Measurements from ENCODE around the gene TEX51. TPM values are rescaled to one million over a fixed set of nuclear protein-coding genes. Genes with fewer than 3 reads are reported as not detected.

Gene TEX51
- total and polyA plus RNA-seq, 4 donors: not detected

GRCh38 chr2:126916744-126917143 is 18.1 kb downstream of the TEX51 start:
- no peaks in the 10 kb centered on the region for H3K4me1 ChIP-seq (ENCODE audit: control insufficient read depth, insufficient read depth, low read length)
- 96% methylated on average over 3 of the region's 4 CpGs for WGBS (ENCODE audit: insufficient coverage)

GRCh38 chr2:126921066-126921465 is 22.4 kb downstream of the TEX51 start:
- Histone ChIP-seq H3K9me3 (ENCODE audit: control insufficient read depth, insufficient read depth, low read length) (no peaks in the 10 kb centered on the region), H3K27me3 (ENCODE audit: control insufficient read depth, insufficient read depth, low read length) (no peaks in the 10 kb centered on the region), H3K4me1 (ENCODE audit: control insufficient read depth, insufficient read depth, low read length) (no peaks in the 10 kb centered on the region), H3K4me3 (ENCODE audit: low read depth, low read length) (no peak overlapping the region), H3K27ac (ENCODE audit: low read depth, low read length) (no peak overlapping the region), H3K36me3 (ENCODE audit: control insufficient read depth, insufficient read depth, low read length) (no peaks in the 10 kb centered on the region)
- DNase-seq (ENCODE audit: low read depth in 4 of 6, low spot score in 6 of 6): no peak
- 57% methylated on average over 1 of the region's 1 CpG for WGBS (ENCODE audit: insufficient coverage)

More at GRCh38 chr2:126916744-126917143, 18.1 kb downstream of the TEX51 start:
- Histone ChIP-seq H3K27ac (ENCODE audit: low read depth, low read length) (no peak overlapping the region), H3K9me3 (ENCODE audit: control insufficient read depth, insufficient read depth, low read length) (no peaks in the 10 kb centered on the region), H3K36me3 (ENCODE audit: control insufficient read depth, insufficient read depth, low read length) (no peaks in the 10 kb centered on the region), H3K27me3 (ENCODE audit: control insufficient read depth, insufficient read depth, low read length) (no peaks in the 10 kb centered on the region), H3K4me3 (ENCODE audit: low read depth, low read length) (no peak overlapping the region)
- no peak for DNase-seq (ENCODE audit: low read depth in 4 of 6, low spot score in 6 of 6)

GRCh38 chr2:126930970-126931590 is 32.4 kb downstream of the TEX51 start:
- H3K9me3 ChIP-seq (ENCODE audit: control insufficient read depth, insufficient read depth, low read length): peaks cover 2% of the 10 kb centered on the region

GRCh38 chr2:126932529-126932928 is 33.8 kb downstream of the TEX51 start:
- H3K27ac ChIP-seq (ENCODE audit: low read depth, low read length): no peak overlapping the region
- H3K36me3 ChIP-seq (ENCODE audit: control insufficient read depth, insufficient read depth, low read length): no peaks in the 10 kb centered on the region
- no CpG with 5 or more reads among the region's 4 CpGs for WGBS (ENCODE audit: insufficient coverage)
- H3K4me3 ChIP-seq (ENCODE audit: low read depth, low read length): no peak overlapping the region
- no peaks in the 10 kb centered on the region for H3K27me3 ChIP-seq (ENCODE audit: control insufficient read depth, insufficient read depth, low read length)
- DNase-seq (ENCODE audit: low read depth in 4 of 6, low spot score in 6 of 6): no peak
- peaks cover 2% of the 10 kb centered on the region for H3K9me3 ChIP-seq (ENCODE audit: control insufficient read depth, insufficient read depth, low read length)
- peaks cover 9% of the 10 kb centered on the region for H3K4me1 ChIP-seq (ENCODE audit: control insufficient read depth, insufficient read depth, low read length)

More at GRCh38 chr2:126930970-126931590, 32.4 kb downstream of the TEX51 start:
- H3K27me3 ChIP-seq (ENCODE audit: control insufficient read depth, insufficient read depth, low read length): no peaks in the 10 kb centered on the region
- H3K36me3 ChIP-seq (ENCODE audit: control insufficient read depth, insufficient read depth, low read length): no peaks in the 10 kb centered on the region
- DNase-seq (ENCODE audit: low read depth in 4 of 6, low spot score in 6 of 6): no peak
- no peak overlapping the region for H3K27ac ChIP-seq (ENCODE audit: low read depth, low read length)
- 93% methylated on average over 4 of the region's 5 CpGs for WGBS (ENCODE audit: insufficient coverage)
- no peak overlapping the region for H3K4me3 ChIP-seq (ENCODE audit: low read depth, low read length)
- peaks cover 9% of the 10 kb centered on the region for H3K4me1 ChIP-seq (ENCODE audit: control insufficient read depth, insufficient read depth, low read length)

- Histone ChIP-seq H3K9me3 (ENCODE audit: control insufficient read depth, insufficient read depth, low read length) (peaks cover 2% of the 10 kb centered on the region), H3K27me3 (ENCODE audit: control insufficient read depth, insufficient read depth, low read length) (no peaks in the 10 kb centered on the region), H3K36me3 (ENCODE audit: control insufficient read depth, insufficient read depth, low read length) (no peaks in the 10 kb centered on the region), H3K4me3 (ENCODE audit: low read depth, low read length) (no peak overlapping the region), H3K27ac (ENCODE audit: low read depth, low read length) (no peak overlapping the region), H3K4me1 (ENCODE audit: control insufficient read depth, insufficient read depth, low read length) (peaks cover 9% of the 10 kb centered on the region)
- WGBS (ENCODE audit: insufficient coverage): 50% methylated on average over 4 of the region's 14 CpGs
- no peak for DNase-seq (ENCODE audit: low read depth in 4 of 6, low spot score in 6 of 6)
These were observed 34.4 kb downstream of the TEX51 start for GRCh38 chr2:126932966-126933710.

GRCh38 chr2:126933711-126934091 is 35.0 kb downstream of the TEX51 start:
- Histone ChIP-seq H3K4me1 (ENCODE audit: control insufficient read depth, insufficient read depth, low read length) (peaks cover 9% of the 10 kb centered on the region), H3K4me3 (ENCODE audit: low read depth, low read length) (no peak overlapping the region), H3K9me3 (ENCODE audit: control insufficient read depth, insufficient read depth, low read length) (peaks cover 2% of the 10 kb centered on the region), H3K27me3 (ENCODE audit: control insufficient read depth, insufficient read depth, low read length) (no peaks in the 10 kb centered on the region), H3K36me3 (ENCODE audit: control insufficient read depth, insufficient read depth, low read length) (no peaks in the 10 kb centered on the region), H3K27ac (ENCODE audit: low read depth, low read length) (no peak overlapping the region)
- DNase-seq (ENCODE audit: low read depth in 4 of 6, low spot score in 6 of 6): no peak
- 76% methylated on average over 4 of the region's 4 CpGs for WGBS (ENCODE audit: insufficient coverage)

- no peaks in the 10 kb centered on the region for H3K9me3 ChIP-seq (ENCODE audit: control insufficient read depth, insufficient read depth, low read length)
- H3K4me1 ChIP-seq (ENCODE audit: control insufficient read depth, insufficient read depth, low read length): peaks cover 9% of the 10 kb centered on the region
- DNase-seq (ENCODE audit: low read depth in 4 of 6, low spot score in 6 of 6): no peak
- no peaks in the 10 kb centered on the region for H3K36me3 ChIP-seq (ENCODE audit: control insufficient read depth, insufficient read depth, low read length)
- 62% methylated on average over 6 of the region's 6 CpGs for WGBS (ENCODE audit: insufficient coverage)
- no peak overlapping the region for H3K27ac ChIP-seq (ENCODE audit: low read depth, low read length)
- H3K27me3 ChIP-seq (ENCODE audit: control insufficient read depth, insufficient read depth, low read length): no peaks in the 10 kb centered on the region
- H3K4me3 ChIP-seq (ENCODE audit: low read depth, low read length): no peak overlapping the region
These were observed 36.1 kb downstream of the TEX51 start for GRCh38 chr2:126934809-126935208.

- Histone ChIP-seq H3K36me3 (ENCODE audit: control insufficient read depth, insufficient read depth, low read length) (no peaks in the 10 kb centered on the region), H3K4me3 (ENCODE audit: low read depth, low read length) (no peak overlapping the region), H3K27me3 (ENCODE audit: control insufficient read depth, insufficient read depth, low read length) (no peaks in the 10 kb centered on the region), H3K4me1 (ENCODE audit: control insufficient read depth, insufficient read depth, low read length) (peaks cover 9% of the 10 kb centered on the region), H3K27ac (ENCODE audit: low read depth, low read length) (no peak overlapping the region), H3K9me3 (ENCODE audit: control insufficient read depth, insufficient read depth, low read length) (no peaks in the 10 kb centered on the region)
- no peak for DNase-seq (ENCODE audit: low read depth in 4 of 6, low spot score in 6 of 6)
- WGBS (ENCODE audit: insufficient coverage): no CpG with 5 or more reads among the region's 5 CpGs
These were observed 37.1 kb downstream of the TEX51 start for GRCh38 chr2:126935774-126936173.

GRCh38 chr2:126936219-126936723 is 37.6 kb downstream of the TEX51 start:
- Histone ChIP-seq H3K27me3 (ENCODE audit: control insufficient read depth, insufficient read depth, low read length) (no peaks in the 10 kb centered on the region), H3K9me3 (ENCODE audit: control insufficient read depth, insufficient read depth, low read length) (no peaks in the 10 kb centered on the region), H3K4me1 (ENCODE audit: control insufficient read depth, insufficient read depth, low read length) (peaks cover 9% of the 10 kb centered on the region), H3K27ac (ENCODE audit: low read depth, low read length) (no peak overlapping the region), H3K4me3 (ENCODE audit: low read depth, low read length) (no peak overlapping the region), H3K36me3 (ENCODE audit: control insufficient read depth, insufficient read depth, low read length) (no peaks in the 10 kb centered on the region)
- no peak for DNase-seq (ENCODE audit: low read depth in 4 of 6, low spot score in 6 of 6)
- 83% methylated on average over 4 of the region's 4 CpGs for WGBS (ENCODE audit: insufficient coverage)

- no peak for DNase-seq (ENCODE audit: low read depth in 4 of 6, low spot score in 6 of 6)
- WGBS (ENCODE audit: insufficient coverage): 94% methylated on average over 2 of the region's 4 CpGs
- no peaks in the 10 kb centered on the region for H3K4me1 ChIP-seq (ENCODE audit: control insufficient read depth, insufficient read depth, low read length)
- no peaks in the 10 kb centered on the region for H3K9me3 ChIP-seq (ENCODE audit: control insufficient read depth, insufficient read depth, low read length)
- no peak overlapping the region for H3K27ac ChIP-seq (ENCODE audit: low read depth, low read length)
- no peak overlapping the region for H3K4me3 ChIP-seq (ENCODE audit: low read depth, low read length)
- no peaks in the 10 kb centered on the region for H3K36me3 ChIP-seq (ENCODE audit: control insufficient read depth, insufficient read depth, low read length)
- no peaks in the 10 kb centered on the region for H3K27me3 ChIP-seq (ENCODE audit: control insufficient read depth, insufficient read depth, low read length)
These were observed 41.6 kb downstream of the TEX51 start for GRCh38 chr2:126940331-126940730.
